ENCODE results near the gene AGBL1. TPM values are rescaled to one million over a fixed set of nuclear protein-coding genes. Genes with fewer than 3 reads are reported as not detected.

Gene AGBL1
- total and polyA plus RNA-seq, 4 donors: not detected

DNA sequence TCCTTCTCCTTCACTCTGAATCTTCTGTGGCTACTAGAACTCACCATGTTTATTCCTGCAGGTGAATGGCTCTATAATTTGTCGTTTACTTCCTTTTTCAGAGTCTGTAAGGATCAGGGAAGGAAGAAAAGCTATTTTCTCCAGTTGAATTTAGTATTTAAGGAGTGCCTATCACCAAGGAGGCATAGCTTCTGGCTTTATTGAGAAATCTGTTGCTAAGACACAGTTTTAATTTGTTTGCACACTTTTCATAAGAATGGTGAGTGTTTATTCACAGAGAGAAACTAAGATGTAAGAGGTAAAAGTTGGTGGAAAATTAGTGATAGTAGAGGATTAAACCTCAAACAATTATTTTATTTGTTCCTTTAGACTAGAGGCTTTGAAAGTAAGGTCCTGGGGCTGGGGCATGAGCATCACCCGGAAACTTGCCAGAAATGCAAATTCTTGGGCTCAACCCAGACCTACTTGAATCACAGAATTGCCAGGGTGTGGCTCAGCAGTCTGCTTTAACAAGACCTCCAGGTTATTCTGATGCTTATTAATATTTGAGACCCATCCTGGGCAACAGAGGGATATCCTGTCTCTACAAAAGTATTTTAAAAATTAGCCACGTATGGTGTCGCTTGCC, 461.3 kb downstream of the AGBL1 start:
- Histone ChIP-seq H3K9ac (ENCODE audit: low read depth in 1 of 2, low read length in 2 of 2) (no peak overlapping the region), H3K4me3 (ENCODE audit: low read depth in 1 of 3, low read length in 3 of 3) (no peak overlapping the region), H3K27me3 (ENCODE audit: control insufficient read depth in 4 of 4, insufficient read depth in 4 of 4, low read length in 3 of 4) (peaks cover 0 to 3% (median 1%) of the 10 kb centered on the region in 4 donors), H3K4me1 (ENCODE audit: control insufficient read depth in 4 of 4, insufficient read depth in 4 of 4, low read length in 3 of 4) (no peaks in the 10 kb centered on the region), H3K27ac (ENCODE audit: low read depth in 1 of 2, low read length in 2 of 2) (no peak overlapping the region), H3K36me3 (ENCODE audit: control insufficient read depth in 4 of 4, insufficient read depth in 3 of 4, low read depth in 1 of 4, low read length in 3 of 4) (no peaks in the 10 kb centered on the region), H3K9me3 (ENCODE audit: control insufficient read depth in 4 of 4, low read length in 3 of 4) (no peaks in the 10 kb centered on the region)
- no peak for TF ChIP-seq EGR1 (IDR thresholded peaks at IDR 0.05; ENCODE audit: low read depth in 2 of 2)
- TF ChIP-seq RAD21 (IDR thresholded peaks at IDR 0.05): no peak
- no peak for TF ChIP-seq NR2F2 (IDR thresholded peaks at IDR 0.05)
- TF ChIP-seq, protein P1, sequence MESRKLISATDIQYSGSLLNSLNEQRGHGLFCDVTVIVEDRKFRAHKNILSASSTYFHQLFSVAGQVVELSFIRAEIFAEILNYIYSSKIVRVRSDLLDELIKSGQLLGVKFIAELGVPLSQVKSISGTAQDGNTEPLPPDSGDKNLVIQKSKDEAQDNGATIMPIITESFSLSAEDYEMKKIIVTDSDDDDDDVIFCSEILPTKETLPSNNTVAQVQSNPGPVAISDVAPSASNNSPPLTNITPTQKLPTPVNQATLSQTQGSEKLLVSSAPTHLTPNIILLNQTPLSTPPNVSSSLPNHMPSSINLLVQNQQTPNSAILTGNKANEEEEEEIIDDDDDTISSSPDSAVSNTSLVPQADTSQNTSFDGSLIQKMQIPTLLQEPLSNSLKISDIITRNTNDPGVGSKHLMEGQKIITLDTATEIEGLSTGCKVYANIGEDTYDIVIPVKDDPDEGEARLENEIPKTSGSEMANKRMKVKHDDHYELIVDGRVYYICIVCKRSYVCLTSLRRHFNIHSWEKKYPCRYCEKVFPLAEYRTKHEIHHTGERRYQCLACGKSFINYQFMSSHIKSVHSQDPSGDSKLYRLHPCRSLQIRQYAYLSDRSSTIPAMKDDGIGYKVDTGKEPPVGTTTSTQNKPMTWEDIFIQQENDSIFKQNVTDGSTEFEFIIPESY (IDR thresholded peaks at IDR 0.05): no peak
- TF ChIP-seq TAF1 (conservative IDR thresholded peaks at IDR 0.05): no peak
- TF ChIP-seq, protein P2, sequence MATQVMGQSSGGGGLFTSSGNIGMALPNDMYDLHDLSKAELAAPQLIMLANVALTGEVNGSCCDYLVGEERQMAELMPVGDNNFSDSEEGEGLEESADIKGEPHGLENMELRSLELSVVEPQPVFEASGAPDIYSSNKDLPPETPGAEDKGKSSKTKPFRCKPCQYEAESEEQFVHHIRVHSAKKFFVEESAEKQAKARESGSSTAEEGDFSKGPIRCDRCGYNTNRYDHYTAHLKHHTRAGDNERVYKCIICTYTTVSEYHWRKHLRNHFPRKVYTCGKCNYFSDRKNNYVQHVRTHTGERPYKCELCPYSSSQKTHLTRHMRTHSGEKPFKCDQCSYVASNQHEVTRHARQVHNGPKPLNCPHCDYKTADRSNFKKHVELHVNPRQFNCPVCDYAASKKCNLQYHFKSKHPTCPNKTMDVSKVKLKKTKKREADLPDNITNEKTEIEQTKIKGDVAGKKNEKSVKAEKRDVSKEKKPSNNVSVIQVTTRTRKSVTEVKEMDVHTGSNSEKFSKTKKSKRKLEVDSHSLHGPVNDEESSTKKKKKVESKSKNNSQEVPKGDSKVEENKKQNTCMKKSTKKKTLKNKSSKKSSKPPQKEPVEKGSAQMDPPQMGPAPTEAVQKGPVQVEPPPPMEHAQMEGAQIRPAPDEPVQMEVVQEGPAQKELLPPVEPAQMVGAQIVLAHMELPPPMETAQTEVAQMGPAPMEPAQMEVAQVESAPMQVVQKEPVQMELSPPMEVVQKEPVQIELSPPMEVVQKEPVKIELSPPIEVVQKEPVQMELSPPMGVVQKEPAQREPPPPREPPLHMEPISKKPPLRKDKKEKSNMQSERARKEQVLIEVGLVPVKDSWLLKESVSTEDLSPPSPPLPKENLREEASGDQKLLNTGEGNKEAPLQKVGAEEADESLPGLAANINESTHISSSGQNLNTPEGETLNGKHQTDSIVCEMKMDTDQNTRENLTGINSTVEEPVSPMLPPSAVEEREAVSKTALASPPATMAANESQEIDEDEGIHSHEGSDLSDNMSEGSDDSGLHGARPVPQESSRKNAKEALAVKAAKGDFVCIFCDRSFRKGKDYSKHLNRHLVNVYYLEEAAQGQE (IDR thresholded peaks at IDR 0.05): no peak
- no peak for TF ChIP-seq FOXA2 (IDR thresholded peaks at IDR 0.05)
- TF ChIP-seq FOXA1 (IDR thresholded peaks at IDR 0.05): no peak
- no peak for TF ChIP-seq YY1 (IDR thresholded peaks at IDR 0.05)
- TF ChIP-seq, protein P3, sequence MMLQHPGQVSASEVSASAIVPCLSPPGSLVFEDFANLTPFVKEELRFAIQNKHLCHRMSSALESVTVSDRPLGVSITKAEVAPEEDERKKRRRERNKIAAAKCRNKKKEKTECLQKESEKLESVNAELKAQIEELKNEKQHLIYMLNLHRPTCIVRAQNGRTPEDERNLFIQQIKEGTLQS (IDR thresholded peaks at IDR 0.05): no peak
- TF ChIP-seq HNF4G (IDR thresholded peaks at IDR 0.05): no peak
- TF ChIP-seq, protein P4, sequence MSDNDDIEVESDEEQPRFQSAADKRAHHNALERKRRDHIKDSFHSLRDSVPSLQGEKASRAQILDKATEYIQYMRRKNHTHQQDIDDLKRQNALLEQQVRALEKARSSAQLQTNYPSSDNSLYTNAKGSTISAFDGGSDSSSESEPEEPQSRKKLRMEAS (IDR thresholded peaks at IDR 0.05): no peak
- TF ChIP-seq RXRA (IDR thresholded peaks at IDR 0.05): no peak
- TF ChIP-seq JUND (IDR thresholded peaks at IDR 0.05): no peak
- TF ChIP-seq, protein P5, sequence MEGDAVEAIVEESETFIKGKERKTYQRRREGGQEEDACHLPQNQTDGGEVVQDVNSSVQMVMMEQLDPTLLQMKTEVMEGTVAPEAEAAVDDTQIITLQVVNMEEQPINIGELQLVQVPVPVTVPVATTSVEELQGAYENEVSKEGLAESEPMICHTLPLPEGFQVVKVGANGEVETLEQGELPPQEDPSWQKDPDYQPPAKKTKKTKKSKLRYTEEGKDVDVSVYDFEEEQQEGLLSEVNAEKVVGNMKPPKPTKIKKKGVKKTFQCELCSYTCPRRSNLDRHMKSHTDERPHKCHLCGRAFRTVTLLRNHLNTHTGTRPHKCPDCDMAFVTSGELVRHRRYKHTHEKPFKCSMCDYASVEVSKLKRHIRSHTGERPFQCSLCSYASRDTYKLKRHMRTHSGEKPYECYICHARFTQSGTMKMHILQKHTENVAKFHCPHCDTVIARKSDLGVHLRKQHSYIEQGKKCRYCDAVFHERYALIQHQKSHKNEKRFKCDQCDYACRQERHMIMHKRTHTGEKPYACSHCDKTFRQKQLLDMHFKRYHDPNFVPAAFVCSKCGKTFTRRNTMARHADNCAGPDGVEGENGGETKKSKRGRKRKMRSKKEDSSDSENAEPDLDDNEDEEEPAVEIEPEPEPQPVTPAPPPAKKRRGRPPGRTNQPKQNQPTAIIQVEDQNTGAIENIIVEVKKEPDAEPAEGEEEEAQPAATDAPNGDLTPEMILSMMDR (IDR thresholded peaks at IDR 0.05; ENCODE audit: low read depth, low read length, missing input control): no peak
- no peak for TF ChIP-seq HNF4A (conservative IDR thresholded peaks at IDR 0.05)
- no peak for DNase-seq (ENCODE audit: low spot score)
- WGBS: 72% methylated on average over 4 of the region's 4 CpGs
